C4-2B (cell line): ENCODE data around the gene GMDS.

Experiments
- H3K27ac ChIP-seq: fragments of 450-650 bp; 2 replicates; pipeline ENCODE4 v1.5.1; 2017
- CTCF ChIP-seq: fragments of 450-650 bp; conservative IDR thresholded peaks from 2 replicates; pipeline ENCODE4 v1.5.1; 2017; ENCODE audit warnings: mild to moderate bottlenecking
- ZFX ChIP-seq: fragments of 450-650 bp; IDR thresholded peaks from 2 replicates; pipeline ENCODE4 v1.6.1; 2017

The GMDS gene

DNA sequence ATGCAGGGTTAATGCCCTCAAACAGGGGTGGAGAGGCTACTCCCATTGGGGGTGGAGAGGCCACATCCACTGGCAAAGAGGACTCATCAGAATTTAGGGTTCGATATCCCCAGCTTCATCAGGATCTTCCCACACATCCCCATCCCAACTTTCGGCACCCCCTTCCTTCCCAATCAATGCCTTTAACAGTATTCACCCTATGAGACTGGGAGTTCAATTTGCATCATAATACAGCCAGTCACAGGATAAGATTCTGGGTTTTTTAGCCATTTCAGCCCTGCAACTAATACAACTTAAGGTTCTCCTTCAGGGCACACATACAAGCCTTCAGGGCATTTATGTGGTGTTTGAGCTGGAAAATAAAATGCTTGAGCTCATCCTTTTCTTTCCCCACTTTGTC is 80.9 kb downstream of the GMDS start:
- TF ChIP-seq CTCF, result no peak
- TF ChIP-seq ZFX, result no peak
- H3K27ac ChIP-seq, result no peak overlapping the region

GRCh38 chr6:2162079-2162445 is 83.3 kb downstream of the GMDS start:
- TF ChIP-seq CTCF, result no peak
- TF ChIP-seq ZFX, result no peak
- no peak overlapping the region for H3K27ac ChIP-seq

GRCh38 chr6:2158596-2159271 is 86.7 kb downstream of the GMDS start:
- no peak overlapping the region for H3K27ac ChIP-seq
- no peak for TF ChIP-seq ZFX
- peak; percentile 57 for TF ChIP-seq CTCF

- TF ChIP-seq CTCF, result no peak
- TF ChIP-seq ZFX, result no peak
- H3K27ac ChIP-seq, result no peak overlapping the region
Measured at GRCh38 chr6:2157441-2158127, 87.8 kb downstream of the GMDS start.

DNA sequence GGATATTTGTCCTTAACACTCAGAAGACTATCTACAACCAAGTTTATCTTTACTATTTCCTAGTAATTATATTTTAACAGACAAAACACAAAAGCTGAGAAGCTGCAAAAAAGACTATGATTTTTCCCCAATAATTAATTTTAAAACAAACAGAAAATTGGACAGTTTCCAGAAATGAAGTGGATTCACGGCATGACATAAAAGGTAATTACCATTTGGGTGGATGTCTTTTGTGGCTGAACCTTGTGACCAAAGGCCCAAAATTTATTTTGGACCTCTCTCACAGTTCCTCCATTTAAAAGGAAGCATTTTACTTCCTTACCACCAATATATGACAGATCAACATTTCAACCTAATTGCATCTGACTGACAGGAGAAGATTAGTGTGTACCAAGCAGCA is 90.2 kb downstream of the GMDS start:
- TF ChIP-seq CTCF, result no peak
- no peak for TF ChIP-seq ZFX
- H3K27ac ChIP-seq, result no peak overlapping the region

- TF ChIP-seq CTCF, result no peak
- TF ChIP-seq ZFX, result no peak
- no peak overlapping the region for H3K27ac ChIP-seq
Measured at GRCh38 chr6:2149361-2150006, 95.9 kb downstream of the GMDS start.

DNA sequence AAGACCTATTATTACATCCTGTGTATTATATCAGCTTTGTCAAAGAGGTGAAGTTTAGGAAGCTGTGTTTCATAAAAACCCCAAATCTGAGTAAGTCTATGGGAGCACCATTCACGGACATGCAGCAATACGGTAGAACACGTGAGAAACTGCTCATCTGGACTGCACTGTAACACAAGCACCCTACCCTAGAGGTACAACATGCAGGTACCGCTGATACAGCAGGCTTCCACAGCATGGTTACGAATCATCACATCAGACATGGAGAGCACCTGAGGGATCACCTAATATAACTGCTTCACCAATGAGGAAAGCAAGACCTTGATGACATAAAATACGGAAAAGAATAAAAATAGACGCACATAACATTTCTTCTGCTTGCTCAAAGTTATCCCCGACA is 96.7 kb downstream of the GMDS start:
- H3K27ac ChIP-seq, result no peak overlapping the region
- TF ChIP-seq ZFX, result no peak
- TF ChIP-seq CTCF, result no peak
